Cardiac muscle cell (in vitro differentiated cells and primary cell): ENCODE results near the gene KLHL13. TPM values are rescaled to one million over a fixed set of nuclear protein-coding genes. Genes with fewer than 3 reads are reported as not detected.

Experiments
- DNase-seq, 2 donors: peaks; one replicate each; pipeline versions ENCODE4 v3.0.0 to v3.0.0-alpha.2; 2010 to 2017; ENCODE audit warnings: low read depth in 1 of 2, low spot score in 1 of 2
- H3K27ac ChIP-seq: fragments of 200-600 bp; sonication (generic); 2 replicates; pipeline ENCODE4 v1.5.1; 2016
- H3K27me3 ChIP-seq: fragments of 200-600 bp; sonication (generic); 2 replicates; pipeline ENCODE4 v1.6.0; 2016; ENCODE audit warnings: control low read depth
- H3K36me3 ChIP-seq: fragments of 200-600 bp; sonication (generic); 2 replicates; pipeline ENCODE4 v1.5.1; 2016; ENCODE audit warnings: control low read depth
- H3K4me1 ChIP-seq: fragments of 200-600 bp; sonication (generic); 2 replicates; pipeline ENCODE4 v1.8.1; 2017; ENCODE audit warnings: low read depth, mild to moderate bottlenecking, mixed run types
- H3K4me3 ChIP-seq: fragments of 200-600 bp; sonication (generic); 2 replicates; pipeline ENCODE4 v1.5.1; 2016; ENCODE audit warnings: mild to moderate bottlenecking
- H3K9me3 ChIP-seq: fragments of 200-600 bp; sonication (generic); 2 replicates; pipeline ENCODE4 v1.5.1; 2017; ENCODE audit warnings: low read depth, mild to moderate bottlenecking, control low read depth
- polyA plus RNA-seq: library from polyadenylated mRNA; unstranded; fragments of >200 nt; fragmentation: Nextera tagmentation; extraction: Ambion mirVana; gene quantifications from 2 replicates; pipeline ENCODE4 v1.2.1, GENCODE V29; 2016
- total RNA-seq: library from RNA; depleted of rRNA; stranded (reverse); fragments of >200 nt; gene quantifications from 2 replicates; pipeline ENCODE4 v1.2.3, GENCODE V29; 2016
- TF ChIP-seq, protein P1 (sequence below): IDR thresholded peaks from 2 replicates; pipeline ENCODE4 v1.5.1; 2012; ENCODE audit warnings: low read depth, mild to moderate bottlenecking, low read length

The KLHL13 gene
- total and polyA plus RNA-seq, 2 experiments from 2014 or later: 13.8 to 22.0 TPM

DNA sequence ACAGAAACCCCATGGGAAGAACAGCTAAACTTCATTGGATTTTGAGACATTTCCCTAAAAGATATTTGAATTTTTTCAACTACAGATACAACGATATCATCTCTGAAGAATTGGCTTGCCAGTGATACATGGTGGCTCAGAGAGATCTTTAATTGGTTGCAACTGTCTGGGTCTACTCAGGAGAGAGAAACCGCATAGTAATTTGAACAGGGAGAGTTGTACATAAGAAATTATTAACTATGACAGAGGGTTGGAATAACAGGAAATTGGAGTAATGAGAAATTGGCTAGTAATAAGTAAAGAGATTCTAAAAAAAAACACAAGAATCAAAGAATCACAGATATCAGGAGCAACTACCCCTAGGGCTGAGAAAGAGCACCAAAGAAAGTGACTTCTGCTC lies 118.4 kb downstream of the KLHL13 start:
- no peaks in the 10 kb centered on the region for H3K4me1 ChIP-seq
- no peak overlapping the region for H3K27ac ChIP-seq
- TF ChIP-seq, protein P1, sequence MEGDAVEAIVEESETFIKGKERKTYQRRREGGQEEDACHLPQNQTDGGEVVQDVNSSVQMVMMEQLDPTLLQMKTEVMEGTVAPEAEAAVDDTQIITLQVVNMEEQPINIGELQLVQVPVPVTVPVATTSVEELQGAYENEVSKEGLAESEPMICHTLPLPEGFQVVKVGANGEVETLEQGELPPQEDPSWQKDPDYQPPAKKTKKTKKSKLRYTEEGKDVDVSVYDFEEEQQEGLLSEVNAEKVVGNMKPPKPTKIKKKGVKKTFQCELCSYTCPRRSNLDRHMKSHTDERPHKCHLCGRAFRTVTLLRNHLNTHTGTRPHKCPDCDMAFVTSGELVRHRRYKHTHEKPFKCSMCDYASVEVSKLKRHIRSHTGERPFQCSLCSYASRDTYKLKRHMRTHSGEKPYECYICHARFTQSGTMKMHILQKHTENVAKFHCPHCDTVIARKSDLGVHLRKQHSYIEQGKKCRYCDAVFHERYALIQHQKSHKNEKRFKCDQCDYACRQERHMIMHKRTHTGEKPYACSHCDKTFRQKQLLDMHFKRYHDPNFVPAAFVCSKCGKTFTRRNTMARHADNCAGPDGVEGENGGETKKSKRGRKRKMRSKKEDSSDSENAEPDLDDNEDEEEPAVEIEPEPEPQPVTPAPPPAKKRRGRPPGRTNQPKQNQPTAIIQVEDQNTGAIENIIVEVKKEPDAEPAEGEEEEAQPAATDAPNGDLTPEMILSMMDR: no peak
- H3K27me3 ChIP-seq: no peaks in the 10 kb centered on the region
- H3K9me3 ChIP-seq: no peaks in the 10 kb centered on the region
- no peak for DNase-seq
- no peaks in the 10 kb centered on the region for H3K36me3 ChIP-seq
- no peak overlapping the region for H3K4me3 ChIP-seq

DNA sequence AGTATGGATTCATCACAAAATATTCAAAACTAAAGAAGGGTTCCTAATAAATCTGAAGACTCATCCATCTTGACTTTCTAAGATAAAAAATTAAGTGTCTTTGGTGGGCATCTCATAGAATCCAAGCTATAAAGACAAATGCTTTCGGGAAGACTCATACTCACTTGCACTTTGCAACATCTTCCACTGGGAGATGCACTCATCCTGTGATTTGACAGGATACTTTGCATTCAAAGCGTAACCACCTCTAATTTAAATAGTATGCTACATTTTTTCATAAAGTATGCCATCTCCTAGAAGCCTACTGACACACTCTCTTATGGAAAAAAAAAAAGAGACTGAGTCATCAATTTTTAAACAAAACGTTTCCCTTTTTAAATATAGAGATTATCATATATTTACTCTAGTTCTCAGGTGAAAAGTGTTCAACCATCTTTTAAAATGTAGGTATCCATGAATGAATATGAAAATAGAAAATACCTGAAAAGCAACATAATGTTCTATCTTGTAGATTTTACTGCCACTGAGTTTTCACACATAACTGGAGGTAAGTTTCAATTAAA lies 119.6 kb downstream of the KLHL13 start:
- TF ChIP-seq, protein P1: peak; percentile 23
- H3K9me3 ChIP-seq: no peaks in the 10 kb centered on the region
- H3K36me3 ChIP-seq: no peaks in the 10 kb centered on the region
- H3K27ac ChIP-seq: no peak overlapping the region
- H3K27me3 ChIP-seq: no peaks in the 10 kb centered on the region
- DNase-seq: no peak
- H3K4me1 ChIP-seq: no peaks in the 10 kb centered on the region
- H3K4me3 ChIP-seq: no peak overlapping the region

DNA sequence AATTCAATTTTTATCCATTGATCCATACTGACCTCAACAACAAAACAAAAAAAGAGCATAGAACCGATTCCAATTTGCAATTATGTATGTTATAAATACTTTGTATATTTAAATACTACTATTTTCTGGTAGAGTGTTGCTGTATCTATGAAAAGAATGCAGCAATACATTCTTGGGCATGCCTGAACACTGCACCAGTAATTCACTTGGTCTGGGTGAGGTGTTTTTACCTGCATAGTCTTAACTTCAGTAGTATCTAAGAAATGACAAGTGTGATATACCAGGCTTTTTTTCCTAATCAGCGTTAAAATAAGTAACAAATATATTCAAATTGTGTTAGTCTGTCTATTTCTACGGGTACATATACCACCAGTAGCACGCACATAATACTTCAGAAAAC lies 120.2 kb downstream of the KLHL13 start:
- Histone ChIP-seq H3K36me3 (no peaks in the 10 kb centered on the region), H3K9me3 (no peaks in the 10 kb centered on the region), H3K4me3 (no peak overlapping the region), H3K27me3 (no peaks in the 10 kb centered on the region), H3K4me1 (no peaks in the 10 kb centered on the region), H3K27ac (no peak overlapping the region)
- TF ChIP-seq, protein P1: no peak
- DNase-seq: no peak

DNA sequence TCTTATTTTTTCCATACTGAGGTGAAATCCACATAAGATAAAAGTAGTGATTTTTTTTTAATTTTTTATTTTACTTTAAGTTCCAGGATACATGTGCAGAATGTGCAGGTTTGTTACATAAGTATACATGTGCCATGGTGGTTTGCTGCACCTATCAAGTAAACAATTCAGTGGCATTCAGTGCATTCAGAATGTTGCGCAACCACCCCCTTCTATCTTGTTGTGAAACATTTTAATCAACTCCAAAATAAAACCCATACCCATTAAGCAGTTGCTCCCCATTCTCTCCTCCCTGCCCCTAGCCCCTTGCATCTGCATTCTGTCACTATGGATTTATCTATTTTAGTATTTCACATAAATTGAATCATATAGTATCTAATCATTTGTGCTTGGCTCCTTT lies 121.2 kb downstream of the KLHL13 start:
- Histone ChIP-seq H3K36me3 (no peaks in the 10 kb centered on the region), H3K9me3 (no peaks in the 10 kb centered on the region), H3K4me3 (no peak overlapping the region), H3K27ac (no peak overlapping the region), H3K4me1 (no peaks in the 10 kb centered on the region), H3K27me3 (no peaks in the 10 kb centered on the region)
- no peak for DNase-seq
- TF ChIP-seq, protein P1: no peak

GRCh38 chrX:117992192-117992723 lies 124.4 kb downstream of the KLHL13 start:
- DNase-seq: no peak
- peaks cover 3% of the 10 kb centered on the region for H3K4me1 ChIP-seq
- H3K9me3 ChIP-seq: no peaks in the 10 kb centered on the region
- H3K36me3 ChIP-seq: no peaks in the 10 kb centered on the region
- no peak overlapping the region for H3K4me3 ChIP-seq
- no peaks in the 10 kb centered on the region for H3K27me3 ChIP-seq
- H3K27ac ChIP-seq: no peak overlapping the region
- TF ChIP-seq, protein P1: no peak
